Renal cortical epithelial cell (primary cell): ENCODE data around the gene SMC3. TPM values are rescaled to one million over a fixed set of nuclear protein-coding genes. Genes with fewer than 3 reads are reported as not detected.
"Not testable (repeated sequence)": the region's sequence is repeated elsewhere in the genome, so short reads cannot be mapped to it uniquely, and the experiment has no call there.

Experiments
- DNase-seq: peaks from one replicate; pipeline ENCODE4 v3.0.0-alpha.2; 2011; ENCODE audit warnings: low read depth
- total RNA-seq: library from RNA; depleted of rRNA; stranded (reverse); fragments of >200 nt; gene quantifications from 2 replicates; pipeline ENCODE4 v1.2.3, GENCODE V29; 2014

The SMC3 gene
- total RNA-seq, 1 donor from 2014 or later = 39.3 TPM

DNA sequence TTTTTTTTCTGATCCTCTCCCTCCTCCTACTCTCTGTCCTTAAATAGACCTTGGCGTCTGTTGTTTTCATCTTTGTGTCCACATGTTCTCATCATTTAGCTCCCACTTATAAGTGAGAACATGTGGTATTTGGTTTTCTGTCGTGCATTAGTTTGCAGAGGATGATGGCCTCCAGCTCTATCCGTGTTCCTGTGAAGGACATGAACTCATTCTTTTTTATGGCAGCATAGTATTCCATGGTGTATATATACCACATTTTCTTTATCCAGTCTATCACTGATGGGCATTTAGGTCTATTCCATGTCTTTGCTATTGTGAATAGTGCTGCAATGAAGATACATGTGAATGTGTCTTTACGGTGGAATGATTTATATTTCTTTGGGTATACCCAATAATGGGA lies 55.8 kb downstream of the SMC3 start:
- DNase-seq = not testable (repeated sequence)

DNA sequence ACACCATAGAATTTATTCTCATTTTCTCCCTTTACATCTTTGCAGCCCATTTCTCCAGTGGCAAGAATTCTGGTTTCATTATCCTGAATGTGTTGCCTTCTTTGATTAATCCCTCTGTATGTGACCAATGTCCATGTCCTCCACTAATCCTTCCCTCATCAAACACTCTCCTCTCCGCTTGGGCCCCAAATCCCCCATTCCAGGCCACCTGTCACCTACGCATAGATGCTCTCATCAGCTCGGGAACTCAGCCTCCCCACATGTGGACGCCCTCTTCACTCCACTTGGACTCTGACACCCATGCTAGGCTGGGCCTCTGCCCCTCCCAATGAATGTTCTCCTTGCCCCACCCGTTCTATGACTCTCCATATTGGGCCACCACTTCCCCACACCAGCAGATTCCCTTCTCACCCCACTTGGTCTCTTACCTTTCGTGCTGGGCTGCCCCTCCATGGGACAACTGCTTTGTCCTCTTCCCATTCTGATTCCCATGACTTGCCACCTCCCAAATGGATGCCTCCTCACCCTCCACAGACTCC lies 57.9 kb downstream of the SMC3 start:
- DNase-seq = no peak

DNA sequence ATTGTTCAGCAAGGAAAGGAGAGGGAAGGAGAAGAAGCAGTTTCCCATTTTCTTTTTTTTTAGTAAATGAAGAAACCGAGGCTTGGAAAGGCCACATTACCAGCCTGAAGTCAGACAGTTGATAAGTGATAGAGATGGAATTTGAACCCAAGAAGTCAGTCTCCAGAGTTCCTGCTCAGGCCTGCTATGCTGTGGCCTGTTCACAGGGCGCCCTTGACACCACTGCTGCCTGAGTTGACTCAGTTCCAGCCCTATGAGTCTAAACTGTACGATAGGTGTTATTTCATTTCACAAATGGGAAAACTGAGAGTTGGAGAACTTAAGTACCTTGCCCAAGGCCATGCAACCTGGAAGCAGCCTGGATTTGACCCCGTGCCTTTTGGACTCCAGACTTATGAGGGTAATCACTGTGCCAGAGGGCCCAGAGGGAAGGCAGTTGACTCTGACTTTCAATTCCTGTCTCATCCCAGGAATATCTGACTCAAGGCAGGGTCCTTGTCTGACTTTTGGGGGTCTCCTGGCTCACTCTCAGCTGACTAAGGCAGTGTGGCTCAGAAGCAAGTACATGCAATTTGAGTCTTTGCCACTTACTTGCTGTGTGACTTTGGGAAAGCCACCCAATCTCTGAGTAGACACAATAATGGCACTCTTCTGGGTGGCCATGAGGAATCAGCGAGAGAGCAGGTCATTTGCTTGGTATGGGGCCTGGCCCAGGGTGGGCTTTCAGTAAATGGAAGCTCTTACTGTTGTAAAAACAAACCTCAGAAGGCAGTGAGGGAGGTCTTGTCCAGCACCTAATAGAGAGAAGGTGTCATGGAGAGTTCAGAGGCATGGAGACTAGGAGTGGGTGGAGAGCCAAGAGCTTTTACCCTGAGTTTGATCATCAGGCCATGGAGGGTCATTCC lies 58.7 kb downstream of the SMC3 start:
- no peak for DNase-seq

DNA sequence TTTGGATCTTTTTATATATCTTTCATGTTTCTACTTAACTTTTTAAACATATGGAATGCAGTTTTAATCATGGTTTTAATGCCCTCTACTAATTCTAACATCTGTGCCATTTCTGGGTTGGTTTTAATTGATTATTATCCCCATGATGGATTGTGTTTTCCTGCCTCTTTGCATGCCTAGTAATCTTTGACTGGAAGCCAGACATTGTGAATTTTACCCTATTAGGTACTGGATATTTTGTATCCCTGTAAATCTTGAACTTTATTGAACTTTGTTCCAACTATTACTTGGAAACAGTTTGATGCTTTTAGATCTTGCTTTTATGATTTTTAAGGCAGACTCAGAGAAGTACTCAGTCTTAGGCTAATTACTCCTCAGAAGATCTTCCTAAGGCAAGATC lies 60.7 kb downstream of the SMC3 start:
- no peak for DNase-seq

DNA sequence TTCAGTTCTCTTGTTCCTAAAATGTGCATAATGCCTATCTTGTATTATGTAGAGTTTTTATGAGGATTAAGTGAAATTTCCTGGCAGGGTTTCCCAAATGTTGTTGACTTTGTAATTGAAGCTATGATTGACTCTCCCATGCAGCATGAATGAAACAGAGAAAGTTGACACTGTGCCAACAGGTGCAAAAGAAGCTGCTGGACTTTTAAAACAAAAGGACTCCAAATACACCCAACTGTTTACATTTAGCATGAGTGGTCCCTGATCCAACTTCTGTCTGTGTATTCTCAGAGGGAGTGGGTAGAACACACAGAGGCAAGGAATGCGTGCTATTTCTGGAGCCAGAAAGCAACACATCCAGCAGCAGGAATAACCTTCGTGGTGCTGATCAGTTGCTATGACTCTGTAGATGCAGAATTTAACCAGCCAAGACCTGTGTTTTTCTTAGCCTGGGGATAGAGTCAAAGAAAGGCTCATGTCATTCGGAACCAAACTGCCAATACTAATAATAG lies 62.2 kb downstream of the SMC3 start:
- DNase-seq = peak; percentile 90

DNA sequence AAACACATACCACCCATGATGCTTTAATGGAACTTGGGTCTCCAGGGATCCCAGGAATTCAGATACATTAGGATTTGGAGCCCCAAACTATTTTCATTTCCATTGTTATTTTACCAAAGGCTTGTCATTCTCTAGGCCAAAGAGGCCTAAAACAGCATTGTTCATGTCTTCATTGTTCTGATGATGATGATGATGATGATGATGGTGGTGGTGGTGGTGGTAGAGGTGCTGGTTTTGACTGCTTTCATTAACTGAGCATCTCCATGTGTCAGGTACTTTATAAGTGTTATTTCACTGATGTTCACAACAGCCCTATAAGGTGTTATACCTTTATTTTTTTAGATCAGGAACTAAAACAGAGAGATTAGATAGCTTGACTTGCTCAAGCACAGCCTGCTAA lies 64.4 kb downstream of the SMC3 start:
- DNase-seq = no peak

DNA sequence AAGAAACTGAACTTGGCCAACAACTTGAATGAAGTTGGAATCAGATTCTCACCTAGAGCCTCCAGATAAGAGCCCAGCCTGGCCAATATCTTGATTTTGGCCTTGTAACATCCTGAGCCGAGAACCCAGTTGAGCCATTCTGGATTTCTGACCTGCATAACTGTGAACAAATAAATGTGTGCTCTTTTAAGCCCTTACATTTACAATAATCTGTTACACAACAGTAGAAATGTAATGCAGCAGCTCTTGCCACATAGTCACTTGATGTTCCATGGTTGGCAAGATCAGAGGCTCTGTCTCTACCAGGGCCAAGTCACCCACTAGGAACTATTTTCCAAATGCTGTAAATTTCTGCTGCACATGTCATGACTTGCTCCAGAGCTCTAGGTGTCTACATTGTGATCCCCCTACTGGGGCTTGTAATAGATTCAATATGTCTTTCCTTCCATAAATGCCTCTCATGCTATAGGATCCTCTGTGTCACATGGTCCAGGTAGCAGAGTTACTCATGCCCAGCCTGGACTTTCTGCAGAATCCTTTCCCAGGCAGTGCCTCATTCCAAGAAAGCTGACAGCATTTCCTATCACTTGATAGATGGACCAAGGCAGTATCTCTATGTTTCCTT lies 65.2 kb downstream of the SMC3 start:
- no peak for DNase-seq

DNA sequence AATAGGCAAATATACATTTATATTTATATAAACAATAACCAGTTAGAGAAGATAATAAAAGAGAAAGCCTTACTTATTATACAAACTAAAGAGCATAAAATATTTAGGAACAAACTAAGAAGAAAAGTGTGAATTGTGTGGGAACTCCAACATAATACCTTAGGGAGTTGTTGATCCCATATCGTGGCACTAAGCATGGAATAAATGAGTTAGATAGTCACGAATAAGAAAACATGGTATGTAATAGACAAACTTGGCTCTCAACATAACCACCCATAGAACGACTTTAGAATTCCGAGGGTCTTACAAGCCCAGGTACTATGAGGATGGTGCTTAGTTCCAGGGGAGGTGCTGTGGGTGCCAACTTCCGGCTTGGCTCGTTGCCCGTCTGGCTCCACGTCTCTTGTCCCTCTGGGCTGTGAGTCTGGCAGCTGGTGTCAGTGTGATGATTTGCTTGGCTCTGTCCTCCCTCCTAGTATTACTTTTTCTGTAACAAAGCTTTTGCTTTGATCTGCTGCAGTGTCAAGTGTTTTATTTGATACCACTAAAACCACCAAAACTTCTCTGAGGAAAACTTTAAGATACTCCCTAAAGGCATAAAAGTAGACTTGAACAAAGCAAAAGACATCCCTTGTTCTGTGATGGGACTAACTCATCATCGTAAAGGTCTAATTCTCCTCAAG lies 67.2 kb downstream of the SMC3 start:
- peak; percentile 18 for DNase-seq

DNA sequence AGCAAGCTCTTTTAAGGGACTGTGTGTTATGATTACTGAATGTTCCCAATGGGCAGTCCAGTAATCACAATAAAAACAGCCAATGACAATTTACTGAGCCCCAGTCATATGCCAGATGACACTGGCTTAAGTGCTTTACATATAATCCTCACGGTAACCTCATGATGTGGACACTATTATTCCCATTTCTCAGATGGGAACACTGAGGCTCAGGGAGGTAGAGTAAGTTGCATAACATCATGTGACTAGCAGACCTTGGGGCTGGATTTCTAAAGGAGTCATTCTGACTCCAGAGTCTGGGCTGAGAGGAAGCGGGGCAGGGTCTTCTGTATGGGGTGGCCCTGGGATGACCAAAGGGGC lies 69.1 kb downstream of the SMC3 start:
- no peak for DNase-seq

DNA sequence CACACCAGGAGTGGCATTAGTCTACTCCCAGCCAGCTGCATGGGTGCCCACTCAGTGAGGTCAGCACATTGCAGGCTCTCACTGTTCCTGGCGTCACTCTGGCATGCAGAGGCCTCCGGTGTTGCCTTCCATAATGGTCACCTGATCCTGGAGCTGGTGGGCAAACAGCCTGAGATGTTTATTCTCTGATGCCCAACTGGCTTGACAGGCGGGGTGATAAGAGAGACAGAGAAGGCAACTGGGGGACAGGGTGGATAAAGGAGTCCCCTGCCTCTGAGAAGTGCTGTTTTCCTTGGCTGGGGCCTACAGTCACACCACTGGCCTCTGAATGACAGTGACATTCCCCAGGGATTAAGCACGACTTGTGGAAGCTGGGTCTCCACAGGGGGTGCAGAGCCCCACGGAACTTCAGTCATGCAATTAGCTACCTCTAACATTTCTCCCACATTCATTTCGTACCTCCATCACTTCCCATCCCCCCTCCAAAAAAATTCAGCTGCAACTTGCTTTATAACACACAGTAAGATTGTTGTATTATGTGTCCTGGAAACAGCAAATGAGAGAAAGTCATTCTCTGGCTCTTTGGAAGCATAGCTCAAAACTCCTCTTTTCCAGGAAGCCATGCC lies 69.5 kb downstream of the SMC3 start:
- no peak for DNase-seq

DNA sequence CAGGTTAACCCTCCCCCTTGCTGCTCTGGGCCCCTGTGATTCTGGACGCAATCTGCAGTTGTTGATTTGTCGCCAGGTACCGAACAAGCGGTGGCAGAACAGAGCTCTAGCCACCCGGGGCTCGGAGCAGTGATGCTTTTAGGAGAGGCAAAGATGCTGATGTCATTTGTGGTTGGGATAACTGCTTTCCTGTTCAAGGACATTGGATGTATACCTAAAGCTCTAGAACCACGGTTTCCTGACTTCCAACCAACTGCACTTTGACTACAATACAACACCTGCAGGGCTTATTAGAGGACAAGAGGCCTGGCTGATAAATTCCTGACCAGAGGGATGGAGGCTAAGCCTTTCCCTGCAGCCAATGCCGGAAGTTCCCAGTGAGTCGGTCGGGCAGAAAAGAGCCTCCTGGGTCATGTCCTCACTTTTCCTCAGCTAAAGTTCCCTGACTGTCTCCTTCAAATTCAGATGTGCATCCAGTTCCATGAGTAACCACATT lies 70.1 kb downstream of the SMC3 start:
- no peak for DNase-seq

DNA sequence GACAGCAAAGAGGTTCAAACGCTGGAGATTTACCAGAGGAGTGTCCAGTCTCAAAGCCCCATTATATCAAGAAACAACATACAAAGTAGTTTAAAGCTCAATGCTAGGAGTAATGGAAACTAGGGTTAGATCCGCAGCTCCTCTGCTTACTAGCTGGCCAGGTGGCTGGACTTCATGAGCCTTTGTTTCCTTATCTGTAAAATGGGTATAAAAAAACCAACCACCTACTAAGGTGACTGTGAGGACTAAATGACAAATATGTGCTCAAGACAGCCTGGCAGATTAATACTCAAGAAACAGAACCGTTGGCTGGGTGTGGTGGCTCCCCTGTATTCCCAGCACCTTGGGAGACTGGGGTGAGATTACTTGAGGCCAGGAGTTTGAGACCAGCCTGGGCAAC lies 70.8 kb downstream of the SMC3 start:
- no peak for DNase-seq

DNA sequence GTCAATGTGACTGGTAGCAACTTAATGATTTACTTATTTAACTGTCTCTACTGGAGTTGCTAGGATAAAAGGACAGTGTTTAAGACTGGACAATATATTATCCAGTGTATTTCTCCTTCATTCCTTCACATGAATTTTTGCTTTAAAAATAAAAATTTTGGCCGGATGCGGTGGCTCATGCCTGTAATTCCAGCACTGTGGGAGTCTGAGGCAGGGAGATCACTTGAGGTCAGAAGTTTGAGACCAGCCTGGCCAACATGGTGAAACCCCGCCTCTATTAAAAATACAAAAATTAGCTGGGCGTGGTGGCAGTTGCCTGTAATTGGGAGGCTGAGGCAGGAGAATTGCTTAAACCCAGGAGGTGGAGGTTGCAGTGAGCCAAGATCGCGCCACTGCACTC lies 71.6 kb downstream of the SMC3 start:
- DNase-seq = not testable (repeated sequence)

DNA sequence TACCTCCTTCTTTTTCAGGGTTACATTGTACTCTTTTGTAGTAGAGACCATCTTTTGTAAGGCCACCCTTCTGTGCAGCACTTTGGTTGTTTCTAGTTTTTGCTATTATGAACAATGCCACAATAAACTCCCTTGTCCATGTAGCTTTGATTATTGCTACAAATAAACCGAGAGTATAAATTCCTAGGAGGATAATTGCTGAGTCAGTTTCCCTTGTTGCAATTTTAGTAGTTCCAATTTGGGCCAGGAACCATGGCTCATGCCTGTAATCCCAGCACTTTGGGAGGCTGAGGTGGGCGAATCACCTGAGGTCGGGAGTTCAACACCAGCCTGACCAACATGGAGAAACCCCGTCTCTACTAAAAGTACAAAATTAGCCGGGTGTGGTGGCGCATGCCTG lies 72.4 kb downstream of the SMC3 start:
- not testable (repeated sequence) for DNase-seq

DNA sequence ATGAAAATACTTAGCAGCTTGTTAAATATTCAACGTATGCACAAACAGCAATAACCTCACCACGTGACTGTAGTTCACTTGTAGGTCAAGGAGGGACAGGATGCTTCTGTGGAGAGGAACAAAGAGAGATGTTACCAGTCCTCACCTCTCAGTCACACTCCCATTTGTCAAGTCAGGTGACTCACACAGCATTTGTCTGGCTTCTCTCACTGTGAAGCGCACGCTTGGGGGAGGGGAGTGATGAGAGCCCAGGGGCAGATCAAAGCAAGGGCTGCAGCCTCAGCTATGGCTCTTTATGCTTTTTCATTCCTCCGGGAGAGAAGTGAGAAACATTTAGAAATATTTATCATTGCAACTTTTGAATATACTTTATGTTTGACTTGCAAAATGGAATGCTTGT lies 73.8 kb downstream of the SMC3 start:
- DNase-seq = peak; percentile 52

DNA sequence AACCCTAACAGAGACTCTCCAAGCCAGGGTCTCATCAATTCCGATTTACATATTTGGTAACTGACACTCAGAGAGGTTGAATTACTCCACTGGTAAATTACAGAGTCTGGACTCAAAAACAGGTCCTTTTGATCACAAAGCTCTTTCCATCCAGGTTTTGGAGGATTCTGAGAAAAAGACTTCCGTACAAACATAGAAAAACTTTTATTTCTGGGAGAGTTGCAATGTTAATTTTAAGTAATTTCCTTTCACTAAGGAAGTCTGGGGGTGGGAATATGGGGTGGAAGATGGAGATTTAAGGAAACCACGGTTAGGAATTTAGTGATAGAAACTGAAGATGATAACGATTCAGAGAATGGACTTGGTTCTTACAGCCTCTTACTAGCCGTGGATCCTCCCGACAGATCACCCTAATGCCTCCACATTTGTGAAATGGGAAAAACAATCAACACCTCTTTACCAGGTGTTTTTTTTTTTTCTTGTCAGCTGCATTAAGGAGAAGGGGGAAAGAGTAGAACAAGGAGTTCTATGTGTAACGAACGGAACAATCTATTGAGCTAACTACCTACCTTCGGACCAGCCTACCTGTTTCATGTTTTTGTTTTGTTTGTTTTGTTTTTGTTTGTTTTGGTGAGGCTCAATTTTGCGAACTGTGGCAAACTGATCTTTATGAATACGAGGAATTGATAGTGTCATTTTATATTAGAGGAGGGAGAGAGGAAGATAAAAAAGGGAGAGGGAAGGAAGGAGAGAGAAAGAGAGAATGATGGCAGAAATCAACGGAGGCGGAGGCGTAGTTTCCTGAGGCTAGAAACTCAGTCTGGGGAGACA lies 74.9 kb downstream of the SMC3 start:
- DNase-seq = no peak

DNA sequence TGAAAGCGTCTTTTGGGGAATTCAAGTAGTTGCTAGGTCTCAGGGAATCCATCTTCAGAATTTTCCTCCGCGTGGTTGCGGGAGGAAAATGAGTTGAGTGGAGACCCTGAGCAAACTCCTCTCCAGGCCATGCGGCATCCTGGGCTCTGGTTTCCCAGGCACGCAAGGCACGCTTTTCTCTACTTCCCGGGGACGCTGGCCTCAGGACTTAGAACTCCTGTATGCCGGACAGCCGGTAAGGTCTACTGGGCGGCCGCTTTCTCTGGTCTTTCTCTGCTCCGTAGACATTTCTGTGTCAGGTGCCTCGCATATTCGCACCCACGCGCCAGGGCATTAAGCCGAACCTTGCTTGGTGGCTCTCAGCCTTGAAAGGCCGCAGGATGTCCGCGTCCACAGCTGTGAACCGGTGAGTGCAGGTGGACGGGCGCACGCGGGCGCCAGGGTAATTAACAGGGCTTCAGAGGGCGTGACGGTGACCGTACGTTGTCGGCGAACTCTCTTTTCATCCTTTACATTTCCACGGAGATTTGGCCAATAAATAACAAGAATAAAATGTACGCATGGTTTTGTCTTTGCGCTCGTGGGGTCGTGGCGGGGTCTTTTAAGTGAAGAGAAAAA lies 75.6 kb downstream of the SMC3 start:
- no peak for DNase-seq

DNA sequence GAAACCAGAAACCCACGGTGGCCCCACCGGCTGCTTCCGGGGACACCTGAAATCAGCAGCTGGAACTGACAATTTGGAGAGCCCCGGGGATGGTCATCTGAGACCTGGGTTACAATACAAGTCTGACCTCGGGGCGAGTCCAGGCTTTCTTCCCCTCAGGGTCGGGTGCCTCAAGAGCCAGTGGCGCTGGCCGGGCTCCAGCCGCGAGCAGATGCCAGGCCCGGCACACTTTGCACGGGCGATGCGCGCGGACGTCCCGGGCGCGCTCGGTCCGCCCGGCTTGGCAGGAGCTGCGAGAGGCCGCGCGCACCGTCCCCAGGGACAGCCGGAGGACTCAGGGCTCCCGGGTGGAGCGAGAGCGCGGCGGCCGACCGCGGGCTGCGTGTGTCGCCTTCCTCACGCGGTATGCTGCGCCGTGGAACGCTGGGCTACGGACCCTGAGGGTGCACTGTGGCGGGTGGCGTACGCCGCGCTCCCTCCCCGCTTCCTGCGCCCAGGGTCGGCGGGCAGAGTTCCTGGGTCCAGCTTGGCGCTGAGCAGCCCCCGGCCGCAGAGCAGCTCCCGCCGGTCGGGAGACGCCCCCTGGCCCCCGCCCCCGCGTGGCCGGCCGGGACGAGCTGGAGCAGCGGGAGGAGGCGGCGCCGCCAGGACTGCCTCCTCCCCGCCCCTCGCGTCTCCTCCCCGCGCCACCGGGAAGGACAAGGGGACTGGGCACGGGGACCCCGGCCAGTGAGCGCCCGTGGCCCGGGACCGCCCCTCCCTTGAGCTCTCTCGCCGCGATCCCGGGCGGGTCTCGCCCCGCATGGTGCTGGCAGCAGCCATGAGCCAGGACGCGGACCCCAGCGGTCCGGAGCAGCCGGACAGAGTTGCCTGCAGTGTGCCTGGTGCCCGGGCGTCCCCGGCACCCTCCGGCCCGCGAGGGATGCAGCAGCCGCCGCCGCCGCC lies 76.4 kb downstream of the SMC3 start, which contains the start of gene RBM20:
TSS of gene RBM20 (plus strand) at position 684 of the 945 bp plus-strand sequence. CDS start at position 803, 119 bp downstream.
- DNase-seq = no peak
